Measurements from ENCODE around the gene EML4. TPM values are rescaled to one million over a fixed set of nuclear protein-coding genes. Genes with fewer than 3 reads are reported as not detected.

Gene EML4
- total and polyA plus RNA-seq, 10 of the 15 experiments (the other 5 are each of a cell fraction or from before 2014, with no cell fraction given): 23.1 to 91.3 (median 77.4) TPM

DNA sequence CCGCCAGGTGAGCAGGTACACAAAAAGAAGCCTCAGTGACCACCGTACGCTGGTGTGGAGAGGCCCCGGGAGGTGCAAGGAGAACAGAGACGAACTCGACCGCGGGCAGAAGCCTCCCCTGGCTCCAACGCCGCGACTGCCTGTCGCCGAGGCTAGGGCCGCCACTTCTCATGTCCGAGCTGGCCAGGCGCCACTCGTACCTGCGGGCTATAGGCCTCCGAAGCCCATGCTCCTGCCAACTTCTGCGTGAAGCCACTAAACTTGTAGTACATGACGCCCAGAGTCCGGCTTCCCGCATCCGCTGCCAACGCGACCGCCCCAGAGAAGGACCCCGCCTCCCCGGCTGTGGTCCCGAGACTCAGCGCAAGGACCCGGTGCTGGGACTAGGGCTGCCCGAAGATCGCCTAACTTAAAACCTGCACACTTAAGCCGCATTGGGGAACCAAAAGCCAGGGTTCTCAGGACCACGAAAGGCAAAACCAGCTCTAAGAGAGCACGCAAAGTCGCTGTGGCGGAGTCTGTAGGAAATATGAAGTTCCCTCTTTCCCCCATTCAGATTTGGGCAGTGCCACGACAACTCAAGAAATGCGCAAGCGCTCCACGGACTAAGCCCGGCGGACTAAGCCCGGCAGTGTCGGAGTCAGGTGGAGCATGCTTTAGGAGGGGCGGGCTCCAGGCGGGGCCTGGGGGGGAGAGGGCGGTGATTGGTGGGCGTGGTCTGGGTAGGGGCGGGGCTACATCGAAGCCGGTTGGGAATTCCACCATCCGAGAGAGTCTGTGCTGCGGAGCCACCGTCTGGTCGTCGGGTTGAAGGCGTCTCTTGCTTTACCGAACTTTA lies 192.0 kb downstream of the EML4 start, which contains the start of gene COX7A2L (continued):
- TF ChIP-seq, protein P1, sequence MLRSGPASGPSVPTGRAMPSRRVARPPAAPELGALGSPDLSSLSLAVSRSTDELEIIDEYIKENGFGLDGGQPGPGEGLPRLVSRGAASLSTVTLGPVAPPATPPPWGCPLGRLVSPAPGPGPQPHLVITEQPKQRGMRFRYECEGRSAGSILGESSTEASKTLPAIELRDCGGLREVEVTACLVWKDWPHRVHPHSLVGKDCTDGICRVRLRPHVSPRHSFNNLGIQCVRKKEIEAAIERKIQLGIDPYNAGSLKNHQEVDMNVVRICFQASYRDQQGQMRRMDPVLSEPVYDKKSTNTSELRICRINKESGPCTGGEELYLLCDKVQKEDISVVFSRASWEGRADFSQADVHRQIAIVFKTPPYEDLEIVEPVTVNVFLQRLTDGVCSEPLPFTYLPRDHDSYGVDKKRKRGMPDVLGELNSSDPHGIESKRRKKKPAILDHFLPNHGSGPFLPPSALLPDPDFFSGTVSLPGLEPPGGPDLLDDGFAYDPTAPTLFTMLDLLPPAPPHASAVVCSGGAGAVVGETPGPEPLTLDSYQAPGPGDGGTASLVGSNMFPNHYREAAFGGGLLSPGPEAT (IDR thresholded peaks at IDR 0.05; ENCODE audit: low read depth): peak; percentile 93
- TF ChIP-seq BHLHE40 (IDR thresholded peaks at IDR 0.05; ENCODE audit: borderline replicate concordance in 1 of 2, low read depth in 2 of 2, low read length in 1 of 2): peak; percentile 82 to 91
- no peak for TF ChIP-seq POU2F2 (IDR thresholded peaks at IDR 0.05; ENCODE audit: borderline replicate concordance, low read depth, low read length)
- TF ChIP-seq ZNF384 (IDR thresholded peaks at IDR 0.05; ENCODE audit: borderline replicate concordance, low read depth, low read length): no peak
- peak; percentile 33; the same call in 1 of the 2 replicates for TF ChIP-seq RAD21 (IDR thresholded peaks at IDR 0.05; ENCODE audit: insufficient read depth, low read depth, low read length)
- TF ChIP-seq ZNF24 (IDR thresholded peaks at IDR 0.05): no peak
- TF ChIP-seq BMI1 (IDR thresholded peaks at IDR 0.05; ENCODE audit: borderline replicate concordance): no peak
- TF ChIP-seq, protein P2, sequence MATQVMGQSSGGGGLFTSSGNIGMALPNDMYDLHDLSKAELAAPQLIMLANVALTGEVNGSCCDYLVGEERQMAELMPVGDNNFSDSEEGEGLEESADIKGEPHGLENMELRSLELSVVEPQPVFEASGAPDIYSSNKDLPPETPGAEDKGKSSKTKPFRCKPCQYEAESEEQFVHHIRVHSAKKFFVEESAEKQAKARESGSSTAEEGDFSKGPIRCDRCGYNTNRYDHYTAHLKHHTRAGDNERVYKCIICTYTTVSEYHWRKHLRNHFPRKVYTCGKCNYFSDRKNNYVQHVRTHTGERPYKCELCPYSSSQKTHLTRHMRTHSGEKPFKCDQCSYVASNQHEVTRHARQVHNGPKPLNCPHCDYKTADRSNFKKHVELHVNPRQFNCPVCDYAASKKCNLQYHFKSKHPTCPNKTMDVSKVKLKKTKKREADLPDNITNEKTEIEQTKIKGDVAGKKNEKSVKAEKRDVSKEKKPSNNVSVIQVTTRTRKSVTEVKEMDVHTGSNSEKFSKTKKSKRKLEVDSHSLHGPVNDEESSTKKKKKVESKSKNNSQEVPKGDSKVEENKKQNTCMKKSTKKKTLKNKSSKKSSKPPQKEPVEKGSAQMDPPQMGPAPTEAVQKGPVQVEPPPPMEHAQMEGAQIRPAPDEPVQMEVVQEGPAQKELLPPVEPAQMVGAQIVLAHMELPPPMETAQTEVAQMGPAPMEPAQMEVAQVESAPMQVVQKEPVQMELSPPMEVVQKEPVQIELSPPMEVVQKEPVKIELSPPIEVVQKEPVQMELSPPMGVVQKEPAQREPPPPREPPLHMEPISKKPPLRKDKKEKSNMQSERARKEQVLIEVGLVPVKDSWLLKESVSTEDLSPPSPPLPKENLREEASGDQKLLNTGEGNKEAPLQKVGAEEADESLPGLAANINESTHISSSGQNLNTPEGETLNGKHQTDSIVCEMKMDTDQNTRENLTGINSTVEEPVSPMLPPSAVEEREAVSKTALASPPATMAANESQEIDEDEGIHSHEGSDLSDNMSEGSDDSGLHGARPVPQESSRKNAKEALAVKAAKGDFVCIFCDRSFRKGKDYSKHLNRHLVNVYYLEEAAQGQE (IDR thresholded peaks at IDR 0.05; ENCODE audit: low read depth, low read length): no peak
- no peak for TF ChIP-seq HDAC2 (IDR thresholded peaks at IDR 0.05)
- TF ChIP-seq YY1 (IDR thresholded peaks at IDR 0.05; ENCODE audit: low read depth, low read length): peak; percentile 41; the same call in 1 of the 2 replicates
- TF ChIP-seq POLR2AphosphoS5 (IDR thresholded peaks at IDR 0.05; ENCODE audit: low read length): peak; percentile 84
- no peak; the same call in 1 of the 2 replicates for TF ChIP-seq BACH1 (IDR thresholded peaks at IDR 0.05; ENCODE audit: borderline replicate concordance)
- TF ChIP-seq, protein P3, sequence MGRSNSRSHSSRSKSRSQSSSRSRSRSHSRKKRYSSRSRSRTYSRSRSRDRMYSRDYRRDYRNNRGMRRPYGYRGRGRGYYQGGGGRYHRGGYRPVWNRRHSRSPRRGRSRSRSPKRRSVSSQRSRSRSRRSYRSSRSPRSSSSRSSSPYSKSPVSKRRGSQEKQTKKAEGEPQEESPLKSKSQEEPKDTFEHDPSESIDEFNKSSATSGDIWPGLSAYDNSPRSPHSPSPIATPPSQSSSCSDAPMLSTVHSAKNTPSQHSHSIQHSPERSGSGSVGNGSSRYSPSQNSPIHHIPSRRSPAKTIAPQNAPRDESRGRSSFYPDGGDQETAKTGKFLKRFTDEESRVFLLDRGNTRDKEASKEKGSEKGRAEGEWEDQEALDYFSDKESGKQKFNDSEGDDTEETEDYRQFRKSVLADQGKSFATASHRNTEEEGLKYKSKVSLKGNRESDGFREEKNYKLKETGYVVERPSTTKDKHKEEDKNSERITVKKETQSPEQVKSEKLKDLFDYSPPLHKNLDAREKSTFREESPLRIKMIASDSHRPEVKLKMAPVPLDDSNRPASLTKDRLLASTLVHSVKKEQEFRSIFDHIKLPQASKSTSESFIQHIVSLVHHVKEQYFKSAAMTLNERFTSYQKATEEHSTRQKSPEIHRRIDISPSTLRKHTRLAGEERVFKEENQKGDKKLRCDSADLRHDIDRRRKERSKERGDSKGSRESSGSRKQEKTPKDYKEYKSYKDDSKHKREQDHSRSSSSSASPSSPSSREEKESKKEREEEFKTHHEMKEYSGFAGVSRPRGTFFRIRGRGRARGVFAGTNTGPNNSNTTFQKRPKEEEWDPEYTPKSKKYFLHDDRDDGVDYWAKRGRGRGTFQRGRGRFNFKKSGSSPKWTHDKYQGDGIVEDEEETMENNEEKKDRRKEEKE (IDR thresholded peaks at IDR 0.05): no peak
- TF ChIP-seq ZNF622 (IDR thresholded peaks at IDR 0.05): no peak
- TF ChIP-seq ATF7 (IDR thresholded peaks at IDR 0.05; ENCODE audit: low read depth): peak; percentile 64; the same call in 1 of the 2 replicates
- no peak for TF ChIP-seq CEBPB (IDR thresholded peaks at IDR 0.05; ENCODE audit: borderline replicate concordance in 1 of 2, low read depth in 2 of 2, low read length in 2 of 2)
- TF ChIP-seq, protein P4, sequence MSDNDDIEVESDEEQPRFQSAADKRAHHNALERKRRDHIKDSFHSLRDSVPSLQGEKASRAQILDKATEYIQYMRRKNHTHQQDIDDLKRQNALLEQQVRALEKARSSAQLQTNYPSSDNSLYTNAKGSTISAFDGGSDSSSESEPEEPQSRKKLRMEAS (IDR thresholded peaks at IDR 0.05; ENCODE audit: low read depth, low read length): no peak
- peak; percentile 92 for TF ChIP-seq CBFB (IDR thresholded peaks at IDR 0.05; ENCODE audit: low read depth)
- TF ChIP-seq CREB1 (IDR thresholded peaks at IDR 0.05; ENCODE audit: low read depth): peak; percentile 91
- TF ChIP-seq MYC (IDR thresholded peaks at IDR 0.05; ENCODE audit: insufficient read depth, insufficient read length, insufficient replicate concordance, low read length, severe bottlenecking): peak; percentile 80
- peak; percentile 38 for TF ChIP-seq SIX5 (IDR thresholded peaks at IDR 0.05; ENCODE audit: low read depth, low read length, severe bottlenecking)
